Measurements from ENCODE around the gene TBXAS1. TPM values are rescaled to one million over a fixed set of nuclear protein-coding genes. Genes with fewer than 3 reads are reported as not detected.

The TBXAS1 gene
- total RNA-seq, 4 donors from 2014 or later: 9.8 to 31.3 (median 13.5) TPM

GRCh38 chr7:140028311-140028710 is 199.2 kb downstream of the TBXAS1 start:
- Histone ChIP-seq H3K9me3 (no peaks in the 10 kb centered on the region), H3K4me1 (no peaks in the 10 kb centered on the region), H3K27ac (replicated peaks in 1 of 4) (no peak overlapping the region), H3K36me3 (peaks cover 24 to 78% (median 54%) of the 10 kb centered on the region in 4 donors), H3K27me3 (no peaks in the 10 kb centered on the region), H3K4me3 (no peak overlapping the region)
- TF ChIP-seq POLR2A (IDR thresholded peaks at IDR 0.05; ENCODE audit: low read depth) (no peak), EP300 (IDR thresholded peaks at IDR 0.05) (no peak)
- TF ChIP-seq, protein P1, sequence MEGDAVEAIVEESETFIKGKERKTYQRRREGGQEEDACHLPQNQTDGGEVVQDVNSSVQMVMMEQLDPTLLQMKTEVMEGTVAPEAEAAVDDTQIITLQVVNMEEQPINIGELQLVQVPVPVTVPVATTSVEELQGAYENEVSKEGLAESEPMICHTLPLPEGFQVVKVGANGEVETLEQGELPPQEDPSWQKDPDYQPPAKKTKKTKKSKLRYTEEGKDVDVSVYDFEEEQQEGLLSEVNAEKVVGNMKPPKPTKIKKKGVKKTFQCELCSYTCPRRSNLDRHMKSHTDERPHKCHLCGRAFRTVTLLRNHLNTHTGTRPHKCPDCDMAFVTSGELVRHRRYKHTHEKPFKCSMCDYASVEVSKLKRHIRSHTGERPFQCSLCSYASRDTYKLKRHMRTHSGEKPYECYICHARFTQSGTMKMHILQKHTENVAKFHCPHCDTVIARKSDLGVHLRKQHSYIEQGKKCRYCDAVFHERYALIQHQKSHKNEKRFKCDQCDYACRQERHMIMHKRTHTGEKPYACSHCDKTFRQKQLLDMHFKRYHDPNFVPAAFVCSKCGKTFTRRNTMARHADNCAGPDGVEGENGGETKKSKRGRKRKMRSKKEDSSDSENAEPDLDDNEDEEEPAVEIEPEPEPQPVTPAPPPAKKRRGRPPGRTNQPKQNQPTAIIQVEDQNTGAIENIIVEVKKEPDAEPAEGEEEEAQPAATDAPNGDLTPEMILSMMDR (IDR thresholded peaks at IDR 0.05): no peak
- 94% methylated on average over 4 of the region's 4 CpGs for WGBS
- intact Hi-C loops (cut with DNase I): no loop called here
- no peak for DNase-seq (ENCODE audit: extremely low spot score)

- WGBS: 92% methylated on average over 1 of the region's 1 CpG
- DNase-seq (ENCODE audit: extremely low spot score): no peak
- H3K27ac ChIP-seq (replicated peaks in 1 of 4): no peak overlapping the region
- no peak overlapping the region for H3K4me3 ChIP-seq
- intact Hi-C loops (cut with DNase I): no loop called here
- H3K36me3 ChIP-seq: peaks cover 25 to 78% (median 50%) of the 10 kb centered on the region in 4 donors
- H3K27me3 ChIP-seq: no peaks in the 10 kb centered on the region
- TF ChIP-seq POLR2AphosphoS5 (IDR thresholded peaks at IDR 0.05) (no peak), EP300 (IDR thresholded peaks at IDR 0.05) (no peak), POLR2A (IDR thresholded peaks at IDR 0.05; ENCODE audit: low read depth) (no peak)
- TF ChIP-seq, protein P1 (IDR thresholded peaks at IDR 0.05): no peak
- no peaks in the 10 kb centered on the region for H3K4me1 ChIP-seq
- no peaks in the 10 kb centered on the region for H3K9me3 ChIP-seq
Measured at GRCh38 chr7:140029072-140029471, 200.0 kb downstream of the TBXAS1 start.

- peaks cover 16 to 74% (median 38%) of the 10 kb centered on the region in 4 donors for H3K36me3 ChIP-seq
- no peak overlapping the region for H3K4me3 ChIP-seq
- TF ChIP-seq POLR2A (IDR thresholded peaks at IDR 0.05; ENCODE audit: low read depth) (no peak), POLR2AphosphoS5 (IDR thresholded peaks at IDR 0.05) (no peak), EP300 (IDR thresholded peaks at IDR 0.05) (no peak)
- TF ChIP-seq, protein P1 (IDR thresholded peaks at IDR 0.05): no peak
- peaks cover 0 to 4% (median 0%) of the 10 kb centered on the region in 4 donors for H3K4me1 ChIP-seq
- 100% methylated on average over 1 of the region's 1 CpG for WGBS
- intact Hi-C loops (cut with DNase I): no loop called here
- H3K27me3 ChIP-seq: no peaks in the 10 kb centered on the region
- no peak for DNase-seq (ENCODE audit: extremely low spot score)
- no peak overlapping the region for H3K27ac ChIP-seq (replicated peaks in 1 of 4)
- H3K9me3 ChIP-seq: no peaks in the 10 kb centered on the region
Measured at GRCh38 chr7:140031364-140031763, 202.3 kb downstream of the TBXAS1 start.

- no peak overlapping the region for H3K27ac ChIP-seq (replicated peaks in 1 of 4)
- H3K9me3 ChIP-seq: no peaks in the 10 kb centered on the region
- intact Hi-C loops (cut with DNase I): no loop called here
- no peak overlapping the region for H3K4me3 ChIP-seq
- DNase-seq (ENCODE audit: extremely low spot score): no peak
- H3K36me3 ChIP-seq: peaks cover 19 to 74% (median 41%) of the 10 kb centered on the region in 4 donors
- H3K27me3 ChIP-seq: no peaks in the 10 kb centered on the region
- H3K4me1 ChIP-seq: peaks cover 0 to 4% (median 0%) of the 10 kb centered on the region in 4 donors
- WGBS: 91% methylated on average over 8 of the region's 8 CpGs
- no peak for TF ChIP-seq POLR2A (IDR thresholded peaks at IDR 0.05; ENCODE audit: low read depth)
Measured at GRCh38 chr7:140033036-140033435, 204.0 kb downstream of the TBXAS1 start.

- Histone ChIP-seq H3K4me1 (peaks cover 0 to 4% (median under 1%) of the 10 kb centered on the region in 4 donors), H3K9me3 (no peaks in the 10 kb centered on the region), H3K36me3 (peaks cover 15 to 73% (median 39%) of the 10 kb centered on the region in 4 donors), H3K27ac (replicated peaks in 1 of 4) (no peak overlapping the region), H3K27me3 (no peaks in the 10 kb centered on the region), H3K4me3 (no peak overlapping the region)
- no peak for TF ChIP-seq POLR2A (IDR thresholded peaks at IDR 0.05; ENCODE audit: low read depth)
- TF ChIP-seq POLR2AphosphoS5 (IDR thresholded peaks at IDR 0.05): no peak
- no peak for TF ChIP-seq EP300 (IDR thresholded peaks at IDR 0.05)
- intact Hi-C loops (cut with DNase I): no loop called here
- 93% methylated on average over 13 of the region's 14 CpGs for WGBS
- no peak for DNase-seq (ENCODE audit: extremely low spot score)
Measured at GRCh38 chr7:140033779-140034363, 204.8 kb downstream of the TBXAS1 start.

GRCh38 chr7:140034421-140034820 is 205.4 kb downstream of the TBXAS1 start:
- peaks cover 0 to 6% (median 4%) of the 10 kb centered on the region in 4 donors for H3K4me1 ChIP-seq
- no peaks in the 10 kb centered on the region for H3K9me3 ChIP-seq
- H3K4me3 ChIP-seq: no peak overlapping the region
- DNase-seq (ENCODE audit: extremely low spot score): no peak
- H3K36me3 ChIP-seq: peaks cover 17 to 78% (median 40%) of the 10 kb centered on the region in 4 donors
- H3K27ac ChIP-seq (replicated peaks in 1 of 4): no peak overlapping the region
- intact Hi-C loops (cut with DNase I): no loop called here
- H3K27me3 ChIP-seq: no peaks in the 10 kb centered on the region
- TF ChIP-seq EP300 (IDR thresholded peaks at IDR 0.05): no peak
- TF ChIP-seq POLR2AphosphoS5 (IDR thresholded peaks at IDR 0.05): no peak
- TF ChIP-seq POLR2A (IDR thresholded peaks at IDR 0.05; ENCODE audit: low read depth): no peak
- TF ChIP-seq, protein P1 (IDR thresholded peaks at IDR 0.05): no peak

Data from esophagus muscularis mucosa (tissue), 4 donors.